GM12873 (cell line): ENCODE results near the gene TTYH3.

Experiments used
- CTCF ChIP-seq: IDR thresholded peaks from 2 replicates; pipeline ENCODE4 v1.5.1; 2012; ENCODE audit warnings: low read depth, mild to moderate bottlenecking, moderate library complexity, low read length, control low read depth; ENCODE audit not compliant: insufficient read depth; ENCODE audit errors: missing control alignments

The TTYH3 gene

GRCh38 chr7:2631946-2632732, at the start of gene TTYH3:
TSS of gene TTYH3 (plus strand) at chr7:2631986. CDS start at chr7:2632156, 170 bp downstream.
- TF ChIP-seq CTCF: no peak

- TF ChIP-seq CTCF: no peak
Observed at GRCh38 chr7:2582006-2582735, 49.6 kb upstream of the TTYH3 start.

GRCh38 chr7:2583798-2584580, 47.8 kb upstream of the TTYH3 start:
- no peak for TF ChIP-seq CTCF

GRCh38 chr7:2585446-2585845, 46.3 kb upstream of the TTYH3 start:
- TF ChIP-seq CTCF: no peak

- no peak for TF ChIP-seq CTCF
Observed at GRCh38 chr7:2586326-2587020, 45.3 kb upstream of the TTYH3 start.

- no peak for TF ChIP-seq CTCF
Observed at GRCh38 chr7:2587134-2587533, 44.7 kb upstream of the TTYH3 start.
